NCI-H2171 treated with DMSO at 0.1 percent for 48 hours (cell line): ENCODE measurements around the gene PLCD3.

ENCODE experiments used
- DNase-seq: peaks from one replicate; lab custom pipeline; 2025; lab: John Stamatoyannopoulos, UW

The PLCD3 gene

GRCh38 chr17:45101883-45102811 lies 30.2 kb downstream of the PLCD3 start:
- DNase-seq = no peak

DNA sequence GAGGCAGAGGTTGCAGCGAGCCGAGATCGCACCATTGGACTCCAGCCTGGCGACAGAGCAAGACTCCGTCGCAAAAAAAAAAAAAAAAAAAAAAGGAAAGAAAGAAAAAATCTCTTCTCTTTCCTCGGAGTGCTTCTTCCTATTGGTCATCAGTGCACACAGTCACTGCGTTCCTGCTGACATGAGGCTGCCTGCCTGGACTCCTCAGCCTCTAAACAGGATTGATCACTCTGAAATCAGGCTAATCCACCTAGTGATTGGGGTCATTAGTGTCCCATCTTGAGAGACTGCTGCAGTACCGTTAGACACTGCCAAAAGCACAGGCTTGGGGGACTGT lies 30.8 kb downstream of the PLCD3 start:
- no peak for DNase-seq

DNA sequence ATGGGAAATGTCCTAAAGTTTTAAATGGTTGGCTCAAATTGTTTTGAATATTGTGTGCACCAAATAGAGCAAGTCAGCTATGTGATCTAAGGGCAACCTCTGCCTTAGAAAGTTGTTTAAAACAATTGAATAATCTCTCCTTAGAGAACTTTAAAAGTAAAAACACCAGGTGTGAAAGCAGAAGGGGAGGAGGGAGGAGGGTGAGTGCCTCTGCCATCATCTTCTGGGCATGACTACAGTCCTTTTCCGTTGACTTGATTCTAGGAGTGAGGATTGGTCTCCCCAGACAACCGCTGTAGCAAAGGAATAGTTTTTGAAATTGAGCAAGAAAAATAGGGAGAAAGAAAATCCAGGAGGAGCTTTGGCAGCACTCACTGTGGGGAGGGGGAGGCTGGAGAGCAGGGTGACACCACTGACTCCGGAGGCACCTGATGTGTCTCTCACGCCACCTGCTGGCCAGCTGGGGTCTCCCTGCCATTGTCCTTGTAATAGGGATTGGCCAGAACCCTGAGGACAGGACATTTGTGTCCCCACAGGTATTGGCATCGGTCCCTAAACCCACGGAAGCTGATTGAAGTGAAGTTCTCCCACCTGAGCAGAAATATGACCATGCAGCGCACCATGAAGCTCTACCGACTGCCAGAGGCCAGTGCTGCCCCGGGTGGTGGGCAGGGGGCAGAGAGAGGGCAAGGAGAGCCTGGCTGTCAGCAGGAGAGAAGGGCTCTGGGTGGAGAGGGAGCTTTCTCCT lies 33.3 kb downstream of the PLCD3 start:
- peak; percentile 78 for DNase-seq

- DNase-seq = peak; percentile 93
Observed at GRCh38 chr17:45098081-45098868, 34.0 kb downstream of the PLCD3 start.

GRCh38 chr17:45096926-45097325 lies 35.4 kb downstream of the PLCD3 start:
- no peak for DNase-seq

DNA sequence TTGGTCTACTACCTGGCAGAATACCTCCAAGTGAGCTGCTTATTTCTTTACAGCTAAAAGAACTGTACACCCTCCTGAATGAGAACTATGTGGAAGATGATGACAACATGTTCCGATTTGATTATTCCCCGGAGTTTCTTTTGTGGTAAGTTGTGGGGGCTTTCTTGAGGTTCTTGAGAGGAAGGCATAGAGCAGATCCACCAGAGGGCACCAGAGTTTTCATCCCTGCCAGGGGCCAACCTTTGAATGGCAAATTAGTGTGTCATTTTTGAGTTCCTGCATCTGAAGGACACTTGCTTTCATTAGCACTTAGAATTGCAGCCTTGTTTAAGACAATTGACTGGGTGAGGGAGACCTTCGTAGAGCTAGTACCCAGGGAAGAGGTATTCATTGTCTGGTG lies 36.2 kb downstream of the PLCD3 start:
- peak; percentile 46 for DNase-seq

- no peak for DNase-seq
Observed at GRCh38 chr17:45093444-45094110, 38.7 kb downstream of the PLCD3 start.

DNA sequence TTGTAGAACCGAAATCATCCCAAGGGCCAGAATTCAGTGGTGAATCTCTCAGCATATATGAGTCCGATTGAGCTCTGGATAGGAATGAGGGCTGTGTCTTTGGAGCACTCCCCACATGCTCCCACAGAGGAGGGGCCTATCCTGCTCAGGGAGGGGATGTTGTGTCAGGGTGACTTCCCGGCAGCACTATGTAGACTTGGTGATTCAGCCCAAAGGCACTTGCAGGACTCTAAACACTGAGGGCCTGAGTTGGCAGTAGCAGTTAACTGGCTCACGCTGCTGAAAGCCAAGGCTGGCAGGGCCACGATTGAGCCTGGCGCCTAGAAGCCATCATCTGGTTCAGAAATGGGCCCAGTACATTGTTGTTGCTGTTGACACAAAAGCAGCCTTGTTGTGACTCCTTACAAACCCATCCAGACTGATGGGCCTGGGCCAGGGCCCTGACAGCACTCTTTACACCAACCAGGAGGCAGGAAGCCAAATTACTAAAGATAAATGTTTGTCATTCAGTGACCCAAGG lies 39.3 kb downstream of the PLCD3 start:
- DNase-seq = no peak

DNA sequence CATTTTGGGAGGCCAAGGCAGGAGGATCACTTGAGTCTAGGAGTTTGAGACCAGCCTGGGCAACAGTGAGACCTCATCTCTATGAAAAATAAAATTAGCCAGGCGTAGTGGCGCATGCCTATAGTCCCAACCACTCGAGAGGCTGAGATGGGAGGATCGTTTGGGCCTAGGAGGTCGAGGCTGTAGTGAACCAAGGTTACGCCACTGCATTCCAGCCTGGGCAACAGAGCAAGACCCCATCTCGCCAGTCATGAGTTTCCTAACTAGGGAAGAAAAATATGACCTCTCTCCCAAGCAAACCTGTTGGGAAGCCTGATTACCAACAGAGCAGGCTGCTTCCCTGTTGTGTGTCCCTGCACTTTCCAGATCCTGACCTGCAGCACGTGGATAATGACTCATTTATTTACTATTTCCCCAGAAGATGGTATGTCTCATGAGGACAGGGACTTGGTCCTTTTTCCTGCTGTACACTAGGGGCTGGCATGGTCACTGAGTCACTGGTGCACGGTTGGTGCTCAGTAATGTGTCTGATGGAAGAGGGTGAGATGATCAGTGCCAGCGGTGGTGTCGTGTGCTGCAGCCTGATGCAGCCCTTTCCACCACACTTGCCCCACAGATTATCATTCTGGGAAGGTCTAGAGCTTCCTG lies 40.4 kb downstream of the PLCD3 start:
- DNase-seq = no peak

- no peak for DNase-seq
Observed at GRCh38 chr17:45090711-45091110, 41.6 kb downstream of the PLCD3 start.

DNA sequence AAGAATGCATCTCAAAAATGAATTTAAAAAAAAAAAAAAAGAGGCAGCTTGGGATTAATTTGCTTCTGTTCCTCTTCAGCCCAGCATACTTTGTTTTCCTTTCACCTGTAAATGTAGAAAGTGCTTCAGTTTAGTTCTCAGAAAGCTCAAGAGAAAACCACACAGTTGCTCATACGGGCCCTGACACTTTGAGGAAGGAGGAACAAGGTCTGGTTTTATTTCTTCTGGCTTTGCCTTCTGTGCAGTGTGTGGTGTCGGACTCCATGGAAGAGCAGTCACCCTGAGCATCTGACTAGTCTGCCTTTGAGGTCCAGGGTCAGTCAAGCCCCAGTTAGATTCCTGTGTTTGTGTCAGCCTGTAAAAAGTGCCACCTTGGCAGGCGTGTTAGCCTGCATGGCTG lies 43.6 kb downstream of the PLCD3 start:
- DNase-seq = no peak

GRCh38 chr17:45087978-45088377 lies 44.3 kb downstream of the PLCD3 start:
- no peak for DNase-seq

- no peak for DNase-seq
Observed at GRCh38 chr17:45087504-45087975, 44.8 kb downstream of the PLCD3 start.

- no peak for DNase-seq
Observed at GRCh38 chr17:45086865-45087503, 45.3 kb downstream of the PLCD3 start.

GRCh38 chr17:45086391-45086790 lies 45.9 kb downstream of the PLCD3 start:
- no peak for DNase-seq

DNA sequence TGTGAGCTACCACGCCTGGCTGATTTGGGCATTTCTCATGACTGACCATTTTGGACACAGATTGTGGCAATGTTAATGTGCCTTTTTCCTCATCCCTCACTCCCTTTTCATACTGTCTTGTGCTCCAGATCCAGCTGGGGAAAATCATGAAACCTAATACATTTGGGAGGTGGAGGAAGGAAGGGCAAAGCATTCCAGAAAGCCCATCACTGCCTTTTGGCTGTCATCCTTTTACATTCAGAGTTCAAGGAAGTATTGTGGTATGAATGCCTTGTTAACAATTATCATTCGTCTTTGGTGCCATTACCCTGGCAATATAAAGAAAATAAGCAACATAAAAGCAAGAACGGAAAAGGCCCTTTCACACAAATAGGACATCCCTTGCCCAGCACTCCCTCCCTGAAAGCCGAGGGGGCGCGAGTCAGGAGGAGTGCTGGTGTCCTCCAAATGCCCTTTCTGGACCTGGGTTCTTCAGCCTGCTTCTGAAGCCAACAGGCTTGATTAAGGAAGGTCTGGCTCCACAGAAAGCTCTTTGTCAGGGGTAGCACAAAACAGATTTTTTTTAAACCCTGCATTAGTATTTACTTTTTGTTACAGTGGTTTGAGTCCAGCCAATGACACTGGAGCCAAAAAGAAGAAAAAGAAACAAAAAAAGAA lies 51.1 kb downstream of the PLCD3 start:
- DNase-seq = no peak

GRCh38 chr17:45077643-45078042 lies 54.7 kb downstream of the PLCD3 start:
- DNase-seq = no peak

GRCh38 chr17:45073414-45074070 lies 58.8 kb downstream of the PLCD3 start:
- DNase-seq = peak; percentile 85

- DNase-seq = no peak
Observed at GRCh38 chr17:45070809-45071208, 61.5 kb downstream of the PLCD3 start.
